GM21367 (cell line): ENCODE results near the gene CAPNS2.

ENCODE experiments used
- ATAC-seq: cut with Tn5 transposase; IDR thresholded peaks from one replicate; pipeline ENCODE4 v1.9.1; 2021; ENCODE audit not compliant: unreplicated experiment

CAPNS2 gene

DNA sequence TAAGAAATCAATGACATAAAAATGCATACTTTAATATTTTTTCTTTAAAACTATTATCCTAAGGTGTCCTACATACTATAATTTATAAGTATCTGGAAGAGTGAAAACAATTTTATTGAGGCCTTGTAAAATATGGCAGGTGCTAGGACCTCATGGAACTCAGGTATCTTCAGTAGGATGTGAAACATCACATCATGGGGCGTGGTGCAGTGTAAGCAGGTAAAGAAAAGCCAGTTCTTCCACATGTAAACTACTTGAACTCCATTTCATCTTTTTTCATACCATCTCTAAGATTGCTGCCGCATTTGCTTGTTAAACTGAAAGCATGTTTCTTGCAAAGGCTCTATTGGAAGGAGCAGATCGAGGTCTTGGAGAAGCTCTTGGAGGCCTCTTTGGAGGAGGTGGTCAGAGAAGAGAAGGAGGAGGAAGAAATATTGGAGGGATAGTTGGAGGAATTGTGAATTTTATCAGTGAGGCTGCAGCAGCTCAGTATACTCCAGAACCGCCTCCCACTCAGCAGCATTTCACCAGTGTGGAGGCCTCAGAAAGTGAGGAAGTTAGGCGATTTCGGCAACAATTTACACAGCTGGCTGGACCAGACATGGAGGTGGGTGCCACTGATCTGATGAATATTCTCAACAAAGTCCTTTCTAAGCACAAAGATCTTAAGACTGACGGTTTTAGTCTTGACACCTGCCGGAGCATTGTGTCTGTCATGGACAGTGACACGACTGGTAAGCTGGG is at the start of gene CAPNS2:
Gene CAPNS2 (plus strand): TSS at position 253 of the 744 bp plus-strand sequence. CDS start 73 bp downstream, at position 326.
- ATAC-seq: no peak

DNA sequence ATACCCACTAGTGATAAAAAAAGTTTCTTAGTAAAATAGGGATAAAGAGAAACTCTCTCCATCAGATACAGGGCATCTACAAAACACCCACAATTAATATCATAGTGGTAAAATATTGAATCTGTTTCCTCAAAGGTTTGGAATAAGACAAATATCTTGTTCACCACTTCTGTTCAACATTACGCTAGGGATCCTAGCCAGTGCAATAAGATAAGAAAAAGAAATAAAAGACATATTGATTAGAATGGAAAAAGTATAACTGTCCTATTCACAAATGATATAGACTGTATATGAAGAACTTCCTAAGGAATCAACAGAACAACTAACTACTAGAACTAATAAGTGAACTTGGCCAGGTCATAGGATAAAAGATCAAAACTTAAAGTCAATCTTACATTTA is 44.7 kb upstream of the CAPNS2 start:
- ATAC-seq: no peak

DNA sequence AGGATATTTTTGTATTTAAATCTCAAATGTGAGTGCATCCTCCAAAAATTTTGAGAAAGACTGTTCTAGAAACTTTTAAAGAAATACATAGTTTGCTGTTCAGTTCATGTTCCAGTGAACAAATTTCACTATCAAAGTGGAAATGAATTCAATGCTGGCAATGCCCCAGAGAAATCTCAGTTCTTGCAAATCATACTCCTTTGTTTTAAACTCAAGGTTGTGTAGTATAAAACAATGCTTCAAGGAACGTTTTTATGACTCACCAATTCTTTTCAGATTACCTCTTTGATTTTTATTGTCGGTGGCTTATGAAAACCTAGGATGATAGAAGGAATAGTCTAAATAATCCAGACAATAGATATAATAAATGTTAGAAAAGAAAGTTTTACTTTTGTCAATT is 40.0 kb upstream of the CAPNS2 start:
- no peak for ATAC-seq

DNA sequence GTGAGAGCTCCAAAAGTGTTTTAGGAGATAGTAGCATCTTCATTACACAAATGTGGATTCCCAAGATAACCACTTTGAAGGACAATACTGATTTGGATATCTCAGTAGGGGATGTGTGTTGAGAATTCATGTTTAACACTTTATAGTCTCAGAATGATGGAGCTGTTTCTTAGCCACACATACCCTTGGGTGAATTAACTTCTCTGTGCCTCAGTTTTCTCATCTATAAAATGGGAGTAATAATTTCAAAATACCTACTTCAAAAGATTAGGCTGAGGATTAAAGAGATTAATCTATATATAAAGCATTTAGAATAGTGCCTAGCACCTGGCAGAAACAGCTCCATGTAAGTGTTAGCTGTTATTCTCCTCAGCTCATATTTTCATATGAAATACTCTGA is 38.6 kb upstream of the CAPNS2 start:
- ATAC-seq: no peak

DNA sequence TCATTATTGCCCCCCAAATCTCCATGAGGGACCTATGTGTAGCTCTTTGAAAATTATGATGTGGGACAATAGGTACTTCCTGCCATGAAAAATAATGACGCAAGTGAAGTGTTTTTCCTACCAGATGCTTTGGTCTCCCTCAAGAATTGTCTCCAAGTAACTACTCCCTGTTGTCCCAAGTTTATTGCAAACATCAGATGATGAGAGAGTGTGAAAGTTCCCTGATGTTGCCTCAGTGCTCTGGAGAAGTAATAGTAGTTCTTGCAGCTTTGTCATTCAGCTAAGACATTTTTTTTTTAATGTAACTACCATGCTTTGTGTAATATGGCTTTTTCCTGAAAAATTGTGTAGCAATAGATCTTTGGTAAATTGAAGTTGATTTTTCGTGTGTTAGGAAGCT is 37.5 kb upstream of the CAPNS2 start:
- ATAC-seq: no peak

DNA sequence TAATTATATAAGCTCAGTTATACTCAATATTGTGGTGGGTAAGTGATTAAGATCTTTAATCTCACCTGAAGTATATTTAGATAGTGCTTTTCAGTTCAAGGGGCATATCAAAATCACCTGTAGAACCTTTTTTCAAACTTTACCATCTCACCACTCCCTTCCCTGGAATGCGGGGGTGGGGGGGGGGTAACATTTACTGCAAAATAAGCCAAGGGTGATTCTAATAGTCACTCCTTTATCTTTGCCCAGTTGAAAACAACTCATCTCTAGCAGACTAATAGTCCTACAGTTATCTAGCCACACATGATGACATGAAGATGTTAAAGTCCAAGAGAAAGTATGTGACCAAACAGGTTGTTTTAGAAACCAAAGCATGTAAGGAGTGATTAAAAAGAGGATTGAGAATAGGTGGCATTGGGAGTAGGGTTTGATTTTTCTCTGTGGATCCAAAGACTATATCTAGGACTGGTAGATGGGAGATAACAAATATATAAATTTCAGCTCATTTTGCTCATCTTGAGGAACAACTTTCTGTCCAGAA is 36.1 kb upstream of the CAPNS2 start:
- no peak for ATAC-seq

DNA sequence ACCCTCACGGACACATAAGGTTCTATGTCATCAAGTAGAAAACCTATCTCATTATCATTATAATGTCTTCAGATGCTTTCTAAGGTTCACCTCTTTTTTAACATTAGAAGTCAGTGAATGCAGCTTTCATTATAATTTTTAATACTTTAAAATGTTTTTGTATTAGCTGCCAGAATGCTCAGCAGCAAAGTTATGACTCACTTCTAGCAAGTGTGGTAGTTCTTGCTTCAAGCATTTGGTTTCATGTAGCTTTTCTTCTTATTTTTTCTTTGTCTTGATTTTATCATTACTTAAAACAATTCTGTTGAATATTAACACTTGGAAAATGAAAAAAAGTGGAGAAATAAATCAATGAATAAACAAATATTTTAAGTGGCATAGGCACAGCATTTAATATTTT is 34.3 kb upstream of the CAPNS2 start:
- no peak for ATAC-seq

DNA sequence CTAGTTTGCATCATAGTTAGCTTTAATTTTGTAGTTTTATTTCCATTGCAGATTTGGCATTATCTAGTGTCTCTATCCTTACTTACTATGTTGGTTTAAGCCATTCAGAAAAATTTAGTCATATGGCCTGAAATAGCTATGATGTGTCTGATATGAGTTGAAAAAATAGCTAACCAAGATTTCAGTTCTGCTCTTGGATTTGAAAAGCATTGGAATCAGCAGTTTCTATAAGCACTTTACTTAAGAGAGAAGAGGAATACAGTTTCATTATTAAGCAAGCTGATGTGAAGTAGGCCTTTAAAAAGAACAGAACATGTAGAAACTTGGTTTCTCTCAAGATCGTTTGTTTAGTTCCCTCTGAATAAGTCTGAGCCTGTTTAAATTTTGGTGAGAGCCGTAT is 31.7 kb upstream of the CAPNS2 start:
- ATAC-seq: no peak

DNA sequence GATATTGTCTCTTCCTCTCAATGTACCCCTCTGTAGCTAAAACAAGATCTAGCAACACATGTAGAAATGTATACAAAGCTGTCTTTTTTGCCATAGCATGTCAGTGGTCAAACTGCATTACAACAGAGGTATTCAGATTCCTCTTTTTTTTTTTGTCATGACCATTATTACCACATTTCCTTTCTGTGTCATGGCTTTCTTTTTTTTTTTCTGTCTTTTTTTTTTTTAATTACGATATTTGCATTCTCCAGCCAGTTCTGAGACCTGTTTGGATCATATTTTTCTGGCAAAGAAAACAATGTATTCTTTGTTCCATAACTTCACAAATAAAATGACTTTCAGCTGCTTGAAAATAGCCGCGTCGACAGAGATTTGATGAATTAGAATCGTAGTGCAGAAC is 27.4 kb upstream of the CAPNS2 start:
- ATAC-seq: no peak

DNA sequence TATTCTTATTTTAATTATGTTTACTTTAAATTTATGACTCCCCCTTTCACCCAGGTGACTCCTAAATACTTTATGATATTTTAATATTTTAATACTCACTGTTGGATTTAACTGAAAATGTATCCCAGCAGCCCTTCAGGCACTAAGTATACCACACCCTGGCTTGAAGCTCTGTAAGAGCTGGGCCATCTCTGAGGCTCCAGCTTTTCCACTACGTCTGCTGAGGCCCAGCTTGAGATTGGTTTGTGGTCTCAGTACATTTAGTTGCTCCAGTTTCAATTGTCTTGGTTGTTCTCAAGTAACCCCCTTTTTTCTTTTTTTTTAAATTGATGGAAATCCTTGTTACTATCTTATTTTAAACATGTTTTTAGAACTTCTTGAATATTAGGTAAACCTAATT is 27.0 kb upstream of the CAPNS2 start:
- ATAC-seq: no peak

DNA sequence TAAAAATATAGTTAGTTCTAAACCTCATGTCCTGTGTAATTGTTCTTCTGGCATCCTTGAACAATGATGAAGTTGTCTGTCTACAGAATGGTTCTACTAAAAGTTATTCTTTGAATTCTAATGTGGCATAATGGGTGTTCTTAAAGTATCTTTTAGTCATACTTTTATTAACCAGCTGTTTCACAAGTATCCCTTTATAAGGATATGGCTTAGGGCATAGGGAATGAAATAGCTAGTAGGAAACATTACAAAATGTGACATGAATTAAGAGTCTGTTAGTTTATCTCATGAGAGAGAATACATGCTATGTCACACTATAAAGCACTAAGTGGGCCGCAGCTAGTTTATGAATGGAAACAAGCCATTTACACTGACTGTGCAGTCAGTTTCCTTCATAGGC is 26.3 kb upstream of the CAPNS2 start:
- ATAC-seq: no peak

DNA sequence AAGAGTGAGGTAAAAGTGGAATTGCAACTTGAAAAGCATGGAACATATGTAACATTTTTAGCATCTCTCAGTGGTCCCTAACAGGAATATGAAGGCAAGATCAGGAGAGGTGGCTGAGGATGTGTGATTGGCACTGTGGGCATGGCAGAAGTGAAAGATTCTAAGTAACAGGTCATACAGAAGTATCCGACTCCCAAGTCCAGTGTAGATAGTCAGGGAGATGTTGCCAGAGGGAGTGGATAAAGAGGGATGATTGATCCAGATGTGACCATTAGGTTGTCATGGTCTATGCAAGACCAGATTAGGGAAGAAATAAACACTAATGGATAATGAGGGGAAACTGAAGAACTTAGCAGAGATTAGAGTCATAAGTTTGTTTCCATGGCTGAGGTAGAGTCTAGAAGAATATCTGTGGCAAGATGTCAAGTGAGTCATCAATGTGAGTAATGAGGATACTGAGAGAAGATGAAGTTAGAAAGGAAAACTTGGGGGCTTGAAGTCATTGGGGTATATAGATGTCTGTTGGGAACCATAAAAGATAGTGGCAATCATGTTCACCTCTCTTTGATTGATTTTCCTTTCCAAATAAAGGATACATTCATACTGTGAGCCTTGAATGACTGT is 23.9 kb upstream of the CAPNS2 start:
- no peak for ATAC-seq

DNA sequence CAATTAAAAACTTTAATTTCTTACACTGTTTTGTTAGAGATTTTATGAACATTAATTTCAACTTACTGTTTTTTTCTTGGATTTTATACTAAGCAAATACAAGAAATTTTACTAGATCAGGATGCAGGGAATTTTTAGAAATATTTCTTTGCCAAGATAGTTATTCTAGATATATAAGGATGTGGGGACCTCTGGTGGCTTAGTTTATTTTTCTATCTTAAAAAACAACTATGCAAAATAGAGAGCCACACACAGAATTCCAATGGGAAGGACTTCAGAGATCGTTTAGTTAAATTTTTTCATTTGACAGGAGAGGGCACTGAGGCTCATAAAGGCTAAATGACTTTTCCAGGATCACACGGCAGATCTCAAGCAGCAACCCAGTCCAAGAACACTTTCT is 23.0 kb upstream of the CAPNS2 start:
- no peak for ATAC-seq

DNA sequence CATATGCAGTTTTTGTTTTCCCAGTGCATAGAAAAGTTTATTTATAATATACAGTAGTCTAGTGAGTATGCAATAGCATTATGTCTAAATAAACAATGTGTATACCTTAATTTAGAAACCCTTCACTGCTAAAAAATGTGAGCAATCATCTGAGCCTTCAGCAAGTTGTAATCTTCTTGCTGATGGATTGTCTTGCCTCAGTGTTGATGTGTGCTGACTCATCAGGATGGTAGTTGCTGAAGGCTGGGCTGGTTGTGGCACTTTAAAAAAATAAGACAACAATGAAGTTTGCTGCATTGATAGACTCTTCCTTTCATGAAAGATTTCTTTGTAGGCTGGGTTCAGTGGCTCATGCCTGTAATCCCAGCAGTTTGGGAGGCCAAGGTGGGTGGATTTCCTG is 13.9 kb upstream of the CAPNS2 start:
- no peak for ATAC-seq

DNA sequence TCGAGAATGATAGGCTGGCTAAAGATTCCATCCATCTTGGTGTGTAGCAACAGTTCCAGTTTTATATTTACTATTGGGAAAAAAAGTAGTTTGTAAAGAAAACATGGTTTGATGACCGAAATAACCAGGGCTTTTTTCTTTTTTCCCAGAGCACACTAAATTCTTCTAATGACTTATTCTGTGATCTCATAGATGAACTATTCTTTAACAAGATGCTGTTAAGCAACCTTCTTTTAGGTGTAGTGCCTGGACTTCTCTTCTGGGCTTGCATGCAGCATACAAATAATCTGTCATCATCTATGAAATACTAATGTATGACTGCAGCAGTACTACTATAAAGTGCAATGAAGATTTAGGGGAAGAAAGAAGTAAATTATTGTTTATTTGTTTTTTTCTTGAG is 11.0 kb upstream of the CAPNS2 start:
- no peak for ATAC-seq

DNA sequence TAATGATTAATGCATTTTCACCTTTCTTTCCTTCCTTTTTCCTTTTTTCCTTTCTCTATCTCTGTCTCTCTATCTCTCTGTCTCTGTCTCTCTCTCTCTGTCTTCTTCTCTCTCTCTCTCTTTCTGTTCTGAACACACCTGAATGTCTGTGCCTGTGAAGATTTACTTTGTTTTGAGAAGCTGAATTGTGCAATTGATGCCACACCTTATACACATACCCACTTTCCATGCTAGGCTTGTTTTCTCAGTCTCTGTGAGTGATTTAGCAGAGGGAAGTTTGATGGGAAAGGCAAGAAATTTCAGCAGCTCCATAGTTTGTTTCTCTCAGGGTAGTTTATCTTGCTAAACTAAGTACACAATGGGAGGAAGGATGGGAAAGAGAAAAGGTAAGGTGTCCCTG is 9.3 kb upstream of the CAPNS2 start:
- no peak for ATAC-seq

DNA sequence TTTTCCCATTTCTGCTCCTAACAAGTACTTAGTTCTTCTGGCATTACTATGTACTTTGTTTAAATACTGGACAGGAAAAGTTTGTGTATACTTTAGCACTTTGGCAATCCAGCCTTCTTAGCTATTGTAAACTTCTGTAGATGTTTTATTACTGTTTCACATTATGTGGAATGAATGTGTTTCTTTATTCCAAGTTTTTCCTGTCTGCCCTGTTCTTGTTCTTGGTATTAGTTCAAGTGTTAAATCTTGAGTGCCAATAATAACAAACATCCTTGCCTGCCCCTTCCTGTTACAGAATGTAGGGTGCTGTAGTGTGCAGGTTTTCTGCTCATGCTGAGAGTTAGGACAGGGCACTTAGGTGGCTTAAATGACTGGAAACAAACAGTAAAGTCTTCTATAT is 7.3 kb upstream of the CAPNS2 start:
- no peak for ATAC-seq

DNA sequence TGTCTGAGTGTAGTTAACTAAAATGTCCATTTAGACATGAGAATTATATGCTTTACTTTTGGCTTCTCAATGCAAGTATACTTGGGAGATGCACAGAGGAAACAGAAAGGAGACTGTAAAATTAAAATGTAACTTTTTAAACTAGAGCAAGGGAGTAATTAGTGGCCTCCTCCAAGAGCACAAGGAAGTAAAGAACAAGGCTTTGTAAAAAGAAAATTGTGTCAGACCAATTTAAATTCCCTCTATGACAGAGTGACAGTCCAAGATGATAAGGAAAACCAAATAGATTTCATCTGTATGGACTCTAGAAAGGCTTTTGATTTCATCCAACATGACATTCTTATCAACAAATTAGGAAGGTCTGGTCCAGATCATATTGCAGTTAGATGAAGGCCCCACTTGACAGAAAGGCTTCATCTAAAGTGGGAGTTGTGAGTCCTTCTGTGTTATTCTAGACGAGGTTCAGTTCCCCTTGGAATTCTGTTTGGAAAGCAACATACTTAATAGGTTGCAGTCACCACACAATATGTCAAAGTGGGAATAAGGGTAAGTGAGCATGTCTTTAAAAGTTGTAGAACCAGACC is 6.5 kb upstream of the CAPNS2 start:
- no peak for ATAC-seq

DNA sequence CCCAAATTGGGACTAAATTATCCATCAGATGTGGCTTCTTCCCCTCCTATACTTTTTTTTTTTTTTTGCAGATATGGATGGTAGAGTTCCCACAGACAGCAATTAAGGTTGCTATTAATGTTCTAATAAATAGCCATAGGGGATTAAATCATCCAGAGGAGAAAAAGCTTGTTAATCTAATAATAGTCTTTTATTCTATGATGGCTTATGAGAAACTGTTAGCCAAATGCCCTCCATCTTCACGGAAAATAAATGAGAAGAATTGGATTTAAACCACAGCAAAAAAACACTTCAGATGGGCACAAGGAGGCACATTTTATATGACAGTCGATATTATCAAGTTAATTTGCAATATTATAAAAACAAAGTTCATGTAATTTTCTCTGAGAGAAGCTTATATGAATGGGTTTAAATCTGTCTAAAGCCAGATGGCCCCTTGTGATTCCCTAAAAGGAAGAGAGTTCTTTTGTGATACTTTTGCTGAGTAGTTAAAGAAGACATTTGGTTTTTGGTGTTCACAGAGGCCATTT is 5.1 kb upstream of the CAPNS2 start:
- no peak for ATAC-seq

DNA sequence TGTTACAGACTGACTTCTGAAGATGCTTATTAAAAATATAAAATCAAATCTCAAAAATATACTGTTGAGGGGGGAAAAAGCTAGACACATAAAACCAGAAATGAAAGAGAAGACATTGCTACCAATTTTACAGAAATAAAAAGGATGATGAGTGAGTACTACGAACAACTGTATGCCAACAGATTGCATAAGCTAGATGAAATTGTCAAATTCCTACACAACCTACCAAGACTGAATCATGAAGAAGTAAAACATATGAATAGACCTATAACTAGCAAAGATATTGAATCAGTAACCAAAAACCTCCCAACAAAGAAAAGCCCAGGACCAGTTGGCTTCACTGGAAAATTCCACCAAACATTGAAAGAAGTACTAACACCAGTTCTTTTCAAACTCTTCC is 3.5 kb upstream of the CAPNS2 start:
- no peak for ATAC-seq

DNA sequence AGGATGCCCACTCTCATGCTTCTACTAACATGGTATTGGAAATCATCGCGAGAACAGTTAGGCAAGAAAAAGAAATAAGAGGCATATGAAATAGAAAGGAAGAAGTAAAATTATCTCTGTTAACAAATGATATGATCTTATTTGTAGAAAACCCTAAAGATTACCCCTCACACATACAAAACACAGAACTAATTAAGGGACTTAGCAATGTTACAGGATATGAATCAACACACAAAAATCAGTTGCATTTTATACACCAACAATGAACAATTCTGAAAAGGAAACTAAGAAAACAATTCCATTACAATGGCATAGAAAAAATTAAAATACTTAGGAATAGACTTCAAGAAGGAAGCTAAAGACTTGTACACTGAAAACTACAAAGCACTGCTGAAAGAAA is 2.7 kb upstream of the CAPNS2 start:
- no peak for ATAC-seq

DNA sequence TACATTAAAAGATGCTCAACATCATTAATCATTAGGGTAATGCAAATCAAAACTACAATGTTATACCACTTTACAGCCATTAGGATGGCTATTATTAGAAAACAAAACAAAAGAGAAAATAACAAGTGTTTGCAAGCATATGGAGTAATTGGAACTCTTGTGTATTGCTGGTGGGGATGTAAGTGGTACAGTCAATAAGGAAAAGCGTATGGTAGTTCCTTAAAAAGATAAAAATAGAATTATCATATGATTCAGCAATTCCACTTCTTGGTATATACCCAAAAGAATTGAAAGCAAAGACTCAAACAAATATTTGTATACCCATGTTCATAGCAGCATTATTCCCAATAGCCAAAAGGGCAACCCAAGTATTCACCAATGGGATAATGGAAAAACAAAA is 1.4 kb upstream of the CAPNS2 start:
- no peak for ATAC-seq
